OCI-LY3 (cell line): ENCODE data around the gene WDR90.

Experiments
- H2AFZ ChIP-seq: fragments of 200-600, 300-600 bp; shearing (Covaris generic); 2 replicates; pipeline ENCODE4 v1.6.0; 2014; ENCODE audit warnings: antibody characterized with exemption, low read depth, low read length
- H3K27ac ChIP-seq: fragments of 200-600, 300-600 bp; sonication (generic); 2 replicates; pipeline ENCODE4 v1.5.1; 2014; ENCODE audit warnings: mild to moderate bottlenecking, low read length, moderate library complexity, mixed read lengths
- H3K27me3 ChIP-seq: fragments of 200-600, 300-600 bp; sonication (generic); 2 replicates; pipeline ENCODE4 v1.6.1; 2014; ENCODE audit warnings: low read depth, low read length, mixed read lengths
- H3K36me3 ChIP-seq: fragments of 200-600, 300-600 bp; sonication (generic); replicated peaks from 2 replicates; pipeline ENCODE3; 2014; ENCODE audit warnings: low read depth, low read length, mixed read lengths
- H3K4me1 ChIP-seq: fragments of 300-600, 200-600 bp; sonication (generic); 2 replicates; pipeline ENCODE4 v1.6.1; 2014; ENCODE audit warnings: low read length, mixed read lengths
- H3K4me2 ChIP-seq: fragments of 200-600, 300-600 bp; sonication (generic); 2 replicates; pipeline ENCODE4 v1.6.1; 2014; ENCODE audit warnings: low read length, mixed read lengths
- H3K4me3 ChIP-seq: fragments of 300-600, 200-600 bp; sonication (generic); 2 replicates; pipeline ENCODE4 v1.5.1; 2014; ENCODE audit warnings: antibody characterized with exemption, mild to moderate bottlenecking, low read length, moderate library complexity
- H3K79me2 ChIP-seq: fragments of 300-600, 200-600 bp; shearing (Covaris generic); 2 replicates; pipeline ENCODE4 v1.6.1; 2014; ENCODE audit warnings: mild to moderate bottlenecking, low read length, mixed read lengths
- H3K9ac ChIP-seq: fragments of 300-600, 200-600 bp; shearing (Covaris generic); 2 replicates; pipeline ENCODE4 v1.6.0; 2014; ENCODE audit warnings: mild to moderate bottlenecking, low read length, moderate library complexity
- H3K9me3 ChIP-seq: fragments of 200-600, 300-600 bp; shearing (Covaris generic); 2 replicates; pipeline ENCODE4 v1.6.1; 2014; ENCODE audit warnings: low read length, mixed read lengths; ENCODE audit not compliant: insufficient read depth
- H4K20me1 ChIP-seq: fragments of 200-600, 300-600 bp; sonication (generic); 2 replicates; pipeline ENCODE4 v1.6.1; 2016; ENCODE audit warnings: low read length, mixed read lengths; ENCODE audit not compliant: insufficient read depth
- CTCF ChIP-seq: fragments of 200-600, 300-600 bp; sonication (generic); IDR thresholded peaks from 2 replicates; pipeline ENCODE4 v1.5.1; 2014; ENCODE audit warnings: antibody characterized with exemption, low read length, low read depth
- EZH2phosphoT487 ChIP-seq: fragments of 200-600 bp; shearing (Covaris generic); IDR thresholded peaks from 2 replicates; pipeline ENCODE4 v1.6.1; 2018; ENCODE audit warnings: antibody characterized with exemption, mixed run types, low read depth

WDR90 gene

GRCh38 chr16:651844-652243 lies 2.7 kb downstream of the WDR90 start:
- Histone ChIP-seq H3K4me2 (no peak overlapping the region), H3K9me3 (no peaks in the 10 kb centered on the region), H3K4me3 (no peak overlapping the region), H3K27ac (no peak overlapping the region), H3K79me2 (peaks cover 25% of the 10 kb centered on the region), H3K36me3 (no peaks in the 10 kb centered on the region), H3K4me1 (peaks cover 12% of the 10 kb centered on the region), H4K20me1 (no peaks in the 10 kb centered on the region), H3K9ac (no peak overlapping the region), H2AFZ (no peak overlapping the region), H3K27me3 (no peaks in the 10 kb centered on the region)
- TF ChIP-seq CTCF (no peak), EZH2phosphoT487 (no peak)

DNA sequence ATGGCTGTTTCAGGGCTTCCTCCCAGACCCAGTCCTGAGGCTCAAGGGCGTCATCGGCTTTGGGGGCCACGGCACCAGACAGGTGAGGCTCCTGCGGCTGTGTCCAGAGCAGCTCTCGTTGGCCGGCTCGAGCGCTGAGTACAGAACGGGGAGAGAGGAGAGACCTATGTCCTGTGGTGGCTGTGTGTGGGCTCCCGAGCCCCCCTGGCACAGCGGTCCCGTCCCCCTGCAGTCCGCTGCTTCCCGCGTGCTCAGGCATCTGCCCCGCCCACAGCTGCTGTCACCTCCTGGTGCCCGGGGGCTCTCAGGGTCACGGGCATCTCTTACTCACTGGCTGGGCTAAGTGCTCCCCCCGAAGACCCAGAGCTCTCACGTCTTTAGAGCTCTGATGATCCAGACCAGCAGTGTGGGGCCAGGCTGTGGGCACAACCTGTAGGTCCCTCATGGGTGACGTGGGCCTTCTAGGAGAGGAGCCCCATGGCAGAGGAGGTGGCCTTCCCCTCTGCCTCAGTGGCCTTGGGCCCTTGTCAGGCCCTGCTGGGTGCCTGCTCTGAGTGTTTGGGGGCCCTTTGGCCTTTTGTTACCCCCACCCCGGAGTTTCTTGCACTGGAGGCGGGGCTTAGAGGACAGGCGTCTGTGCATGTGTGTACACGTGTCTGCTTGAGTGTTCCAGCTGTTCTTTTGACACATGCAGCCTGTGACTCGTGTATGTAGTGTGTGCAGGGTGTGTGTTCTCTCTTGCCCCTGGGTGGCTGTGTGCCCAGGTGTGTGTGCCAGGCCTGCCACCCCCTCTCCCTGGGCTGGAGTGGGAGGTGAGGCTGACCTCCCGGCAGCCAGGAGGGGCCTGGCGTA lies 3.5 kb downstream of the WDR90 start:
- no peak overlapping the region for H3K27ac ChIP-seq
- H3K9ac ChIP-seq = no peak overlapping the region
- no peak for TF ChIP-seq EZH2phosphoT487
- TF ChIP-seq CTCF = no peak
- H3K36me3 ChIP-seq = no peaks in the 10 kb centered on the region
- H3K79me2 ChIP-seq = peaks cover 20% of the 10 kb centered on the region
- no peaks in the 10 kb centered on the region for H3K9me3 ChIP-seq
- peaks cover 9% of the 10 kb centered on the region for H3K4me1 ChIP-seq
- no peak overlapping the region for H2AFZ ChIP-seq
- no peaks in the 10 kb centered on the region for H3K27me3 ChIP-seq
- no peak overlapping the region for H3K4me2 ChIP-seq
- H4K20me1 ChIP-seq = no peaks in the 10 kb centered on the region
- no peak overlapping the region for H3K4me3 ChIP-seq

DNA sequence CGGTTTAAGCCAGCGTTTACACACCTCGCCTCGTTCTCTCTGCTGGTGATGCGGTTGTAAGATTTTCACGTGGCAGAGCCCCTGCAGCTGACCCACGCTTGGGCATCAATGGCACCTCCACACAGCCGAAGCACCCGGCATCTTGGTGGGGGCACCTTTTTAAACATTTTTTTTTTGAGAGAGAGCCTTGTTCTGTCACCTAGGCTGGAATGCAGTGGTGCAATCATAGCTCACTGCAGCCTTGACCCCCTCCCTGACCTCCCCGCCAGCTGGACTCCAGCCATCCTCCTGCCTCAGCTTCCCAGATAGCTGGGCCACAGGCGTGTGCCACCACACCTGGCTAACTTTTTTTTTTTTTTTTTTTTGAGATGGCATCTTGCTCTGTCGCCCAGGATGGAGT lies 4.9 kb downstream of the WDR90 start:
- peaks cover 7% of the 10 kb centered on the region; the same call in 1 of the 2 replicates for H3K4me1 ChIP-seq
- no peak overlapping the region for H3K9ac ChIP-seq
- H3K4me3 ChIP-seq = no peak overlapping the region
- no peaks in the 10 kb centered on the region for H4K20me1 ChIP-seq
- no peaks in the 10 kb centered on the region for H3K9me3 ChIP-seq
- H3K4me2 ChIP-seq = no peak overlapping the region
- H3K27me3 ChIP-seq = no peaks in the 10 kb centered on the region
- H3K79me2 ChIP-seq = peaks cover 7% of the 10 kb centered on the region; the same call in 1 of the 2 replicates
- TF ChIP-seq CTCF (no peak), EZH2phosphoT487 (no peak)
- H3K36me3 ChIP-seq = no peaks in the 10 kb centered on the region
- H2AFZ ChIP-seq = no peak overlapping the region
- no peak overlapping the region for H3K27ac ChIP-seq

- no peak overlapping the region for H3K27ac ChIP-seq
- H3K4me1 ChIP-seq = peaks cover 3% of the 10 kb centered on the region; the same call in 1 of the 2 replicates
- H3K36me3 ChIP-seq = peaks cover 4% of the 10 kb centered on the region
- no peaks in the 10 kb centered on the region for H4K20me1 ChIP-seq
- no peaks in the 10 kb centered on the region for H3K9me3 ChIP-seq
- H3K79me2 ChIP-seq = no peaks in the 10 kb centered on the region
- H2AFZ ChIP-seq = no peak overlapping the region
- H3K4me2 ChIP-seq = no peak overlapping the region
- no peak overlapping the region for H3K4me3 ChIP-seq
- H3K9ac ChIP-seq = no peak overlapping the region
- TF ChIP-seq CTCF (no peak), EZH2phosphoT487 (no peak)
- no peaks in the 10 kb centered on the region for H3K27me3 ChIP-seq
Observed at GRCh38 chr16:657487-657886, 8.3 kb downstream of the WDR90 start.
